D721Med (cell line): ENCODE measurements around the gene STX16.

Experiments
- DNase-seq: peaks from one replicate; pipeline ENCODE4 v3.0.0; 2011; ENCODE audit warnings: low spot score; ENCODE audit not compliant: insufficient read length
- FAIRE-seq: peaks from 2 replicates; lab custom pipeline; 2011; peaks lifted over from hg19 to GRCh38; lab: Jason Lieb, UNC
- CTCF ChIP-seq: IDR thresholded peaks from 2 replicates; pipeline ENCODE4 v1.5.1; 2012; ENCODE audit warnings: mild to moderate bottlenecking, control low read depth; ENCODE audit not compliant: insufficient read depth; ENCODE audit errors: missing control alignments

The STX16 gene

GRCh38 chr20:58651559-58651945, 469 bp downstream of the STX16 start:
- FAIRE-seq: no peak
- no peak for TF ChIP-seq CTCF
- peak; percentile 73 for DNase-seq

GRCh38 chr20:58651946-58652605, 993 bp downstream of the STX16 start:
- no peak for TF ChIP-seq CTCF
- FAIRE-seq (no peak), DNase-seq (no peak)

GRCh38 chr20:58652606-58653294, 1.7 kb downstream of the STX16 start:
- FAIRE-seq: no peak
- DNase-seq: no peak
- TF ChIP-seq CTCF: no peak

GRCh38 chr20:58654337-58654736, 3.3 kb downstream of the STX16 start:
- FAIRE-seq (no peak), DNase-seq (no peak)
- no peak for TF ChIP-seq CTCF

DNA sequence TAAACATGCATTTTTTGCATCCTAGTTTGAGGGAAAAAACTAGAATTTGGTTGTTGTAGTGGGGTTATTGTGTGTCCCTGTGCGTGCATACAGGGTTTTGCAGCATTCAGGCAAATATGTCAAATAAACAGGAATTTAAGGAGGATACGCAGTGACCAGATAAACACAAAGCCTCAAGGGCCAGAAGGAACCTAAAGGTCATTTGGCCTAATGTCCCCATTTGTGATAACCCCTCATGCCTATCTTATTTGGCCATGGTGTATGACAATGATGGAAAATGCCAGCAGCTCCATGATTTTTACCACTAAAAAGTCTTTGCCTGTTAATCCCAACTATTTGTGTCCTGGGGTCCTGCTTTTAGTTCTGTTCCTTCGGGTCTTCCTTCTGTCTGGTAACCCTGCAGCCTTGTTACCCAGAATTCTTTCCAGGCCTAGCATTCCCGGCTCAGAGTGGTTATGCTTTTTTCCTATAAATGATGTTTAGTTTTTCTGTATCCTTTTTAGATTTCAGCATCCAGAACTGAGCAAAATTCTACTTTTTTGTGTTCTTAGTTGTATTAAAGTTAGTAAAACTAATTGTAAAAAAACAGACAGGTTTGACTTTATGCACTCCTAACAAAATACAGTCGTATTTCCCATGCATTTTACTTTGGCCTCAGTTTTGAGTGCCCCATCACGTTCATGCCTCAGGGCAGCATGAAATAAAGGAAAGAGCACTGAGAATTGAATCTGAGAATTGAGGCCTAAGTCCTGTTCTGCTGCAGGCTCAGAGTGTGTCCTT, 4.4 kb downstream of the STX16 start:
- FAIRE-seq: no peak
- TF ChIP-seq CTCF: no peak

DNA sequence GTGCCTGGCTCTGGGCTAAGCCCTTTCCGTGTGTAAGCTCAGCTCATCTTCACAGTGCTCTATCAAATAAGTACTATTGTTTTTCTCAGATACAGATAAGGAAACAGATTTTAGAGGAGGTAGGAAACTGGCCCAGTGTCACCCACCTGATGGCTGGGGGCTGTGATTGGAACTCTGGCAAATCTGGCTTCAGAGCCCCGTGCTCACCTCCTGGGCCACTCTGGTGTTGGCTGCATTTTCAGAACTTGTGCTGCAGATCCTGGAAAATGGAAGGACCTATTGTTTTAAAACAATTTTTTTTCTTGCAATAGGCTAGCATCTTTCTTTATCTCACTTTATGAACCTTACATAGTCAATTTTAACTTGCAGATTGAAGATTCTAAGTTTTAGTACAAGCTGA, 5.7 kb downstream of the STX16 start:
- no peak for FAIRE-seq
- DNase-seq: no peak
- TF ChIP-seq CTCF: no peak

More for the DNA sequence above, 4.4 kb downstream of the STX16 start:
- no peak for DNase-seq
